Panc1 (cell line): ENCODE measurements around the gene PODNL1. TPM values are rescaled to one million over a fixed set of nuclear protein-coding genes. Genes with fewer than 3 reads are reported as not detected.

ENCODE experiments used
- ATAC-seq: fragments of 200-7000 bp; cut with Tn5 transposase; 2 replicates; pipeline ENCODE4 v1.9.1; 2020; ENCODE audit warnings: mild to moderate bottlenecking, moderate library complexity
- BruUV-seq: library from RNA; stranded (reverse); fragments of 400-500 nt; replicated peaks from 2 replicates; lab custom pipeline; 2021; lab: Mats Ljungman, UMichigan
- CTCF ChIA-PET: fragments of 300-600 bp; sonication (Branson Sonifier 250); formaldehyde crosslinking; loops from one replicate; lab custom pipeline; 2022; ENCODE audit warnings: antibody characterized with exemption; lab: Charles Lee
- POLR2A ChIA-PET: fragments of 300-600 bp; sonication (Branson Sonifier 250); formaldehyde crosslinking; loops from one replicate; lab custom pipeline; 2022; ENCODE audit warnings: antibody characterized with exemption; lab: Charles Lee
- DNase-seq: peaks from one replicate; pipeline ENCODE4 v3.0.0-alpha.2; 2010; ENCODE audit warnings: low read depth, low spot score
- H3K27ac ChIP-seq: 2 replicates; pipeline ENCODE4 v1.5.1; 2011; ENCODE audit warnings: mild to moderate bottlenecking, low read length, inconsistent platforms
- H3K27me3 ChIP-seq: fragments of 200-500 bp; sonication (Bioruptor generic); 2 replicates; pipeline ENCODE4 v1.6.0; 2014; ENCODE audit warnings: low read length, inconsistent platforms; ENCODE audit not compliant: control insufficient read depth, insufficient read depth
- H3K36me3 ChIP-seq: fragments of 200-500 bp; sonication (Bioruptor generic); 2 replicates; pipeline ENCODE4 v1.5.1; 2014; ENCODE audit warnings: inconsistent platforms, mild to moderate bottlenecking, low read length, moderate library complexity; ENCODE audit not compliant: control insufficient read depth, insufficient read depth
- H3K4me1 ChIP-seq: 2 replicates; pipeline ENCODE4 v1.5.1; 2011; ENCODE audit warnings: inconsistent platforms, mild to moderate bottlenecking, low read length, moderate library complexity; ENCODE audit not compliant: control insufficient read depth, insufficient read depth
- H3K4me3 ChIP-seq, 2 experiments: 2 replicates each; pipeline ENCODE4 v1.5.1; 2011 to 2012; ENCODE audit warnings: low read depth in 2 of 2, low read length in 2 of 2, mild to moderate bottlenecking in 2 of 2, inconsistent platforms in 1 of 2, moderate library complexity in 1 of 2
- H3K9me3 ChIP-seq: fragments of 200-500 bp; sonication (Bioruptor generic); 2 replicates; pipeline ENCODE4 v1.5.1; 2014; ENCODE audit warnings: low read depth, mild to moderate bottlenecking, inconsistent platforms, low read length, moderate library complexity; ENCODE audit not compliant: control insufficient read depth, insufficient read depth
- CTCF ChIP-seq: fragments of 450-650 bp; IDR thresholded peaks from 2 replicates; pipeline ENCODE4 v1.5.1; 2017; ENCODE audit warnings: mild to moderate bottlenecking
- POLR2AphosphoS5 ChIP-seq: IDR thresholded peaks from 2 replicates; pipeline ENCODE4 v1.6.1; 2012; ENCODE audit warnings: mild to moderate bottlenecking, low read depth, low read length, moderate library complexity
- REST ChIP-seq, 2 experiments: IDR thresholded peaks; 2 replicates each; pipeline ENCODE4 v1.6.1; 2011 to 2012; ENCODE audit warnings: low read depth in 2 of 2, control low read depth in 1 of 2, low read length in 1 of 2, mild to moderate bottlenecking in 1 of 2, moderate library complexity in 1 of 2; ENCODE audit not compliant: insufficient read depth in 1 of 2
- SIN3A ChIP-seq: IDR thresholded peaks from 2 replicates; pipeline ENCODE4 v1.6.1; 2012; ENCODE audit warnings: low read depth, mild to moderate bottlenecking, low read length, moderate library complexity, borderline replicate concordance; ENCODE audit not compliant: insufficient read depth
- TCF7L2 ChIP-seq: IDR thresholded peaks from 2 replicates; pipeline ENCODE4 v1.6.1; 2011; ENCODE audit warnings: mild to moderate bottlenecking, low read depth, low read length, inconsistent platforms
- in situ Hi-C: cut with HindIII; loops from 2 replicates; pipeline ENCODE4 v1.10.0; 2016; ENCODE audit warnings: low sequenced_read_pairs, low pct_unique_long_range_greater_than_20kb
- intact Hi-C: fragments of 100-400 bp; cut with micrococcal nuclease; formaldehyde crosslinking; loops from one replicate; pipeline ENCODE4 v1.10.0; 2022; ENCODE audit not compliant: unreplicated experiment
- total RNA-seq: library from RNA; stranded (reverse); gene quantifications from one replicate; pipeline ENCODE4 v1.2.1, GENCODE V29; 2021; ENCODE audit not compliant: unreplicated experiment

PODNL1 gene
- total RNA-seq, 1 experiment from 2014 or later: 1.4 TPM

GRCh38 chr19:13899393-13899792 lies 38.8 kb downstream of the PODNL1 start:
- no peak for ATAC-seq

GRCh38 chr19:13896227-13896626 lies 42.0 kb downstream of the PODNL1 start:
- POLR2A ChIA-PET: no interaction called here
- no TSS peak for BruUV-seq
- CTCF ChIA-PET: no interaction called here
- Histone ChIP-seq H3K4me3 (no peak overlapping the region), H3K27me3 (no peaks in the 10 kb centered on the region), H3K27ac (no peak overlapping the region), H3K9me3 (no peaks in the 10 kb centered on the region), H3K36me3 (no peaks in the 10 kb centered on the region), H3K4me1 (no peaks in the 10 kb centered on the region)
- no peak for TF ChIP-seq REST (IDR thresholded peaks at IDR 0.05; ENCODE audit: insufficient read depth in 1 of 2, low read depth in 2 of 2, low read length in 1 of 2)
- no peak for TF ChIP-seq CTCF
- no peak for TF ChIP-seq SIN3A
- TF ChIP-seq POLR2AphosphoS5: no peak
- TF ChIP-seq TCF7L2: no peak
- ATAC-seq (no peak), DNase-seq (no peak)
- intact Hi-C loops: no loop called here
- in situ Hi-C loops: no loop called here

More at GRCh38 chr19:13899393-13899792, 38.8 kb downstream of the PODNL1 start:
- ChIA-PET CTCF (no interaction called here), POLR2A (no interaction called here)
- Histone ChIP-seq H3K27ac (no peak overlapping the region), H3K4me3 (no peak overlapping the region), H3K4me1 (no peaks in the 10 kb centered on the region), H3K9me3 (no peaks in the 10 kb centered on the region), H3K36me3 (no peaks in the 10 kb centered on the region), H3K27me3 (no peaks in the 10 kb centered on the region)
- intact Hi-C loops: no loop called here
- TF ChIP-seq POLR2AphosphoS5: no peak
- TF ChIP-seq CTCF: no peak
- no peak for TF ChIP-seq SIN3A
- TF ChIP-seq TCF7L2: no peak
- no peak for TF ChIP-seq REST (IDR thresholded peaks at IDR 0.05; ENCODE audit: insufficient read depth in 1 of 2, low read depth in 2 of 2, low read length in 1 of 2)
- in situ Hi-C loops: no loop called here
- no TSS peak for BruUV-seq
- DNase-seq: no peak
